CD4-positive, alpha-beta T cell treated with Interleukin-6 for 4 hours (primary cell): ENCODE results near the gene ATP6AP1.

Experiments
- DNase-seq: peaks from one replicate; pipeline ENCODE4 v3.0.0-alpha.2; 2020; ENCODE audit warnings: mixed read lengths

Gene ATP6AP1

GRCh38 chrX:154472685-154473632 is 44.5 kb downstream of the ATP6AP1 start:
- no peak for DNase-seq

GRCh38 chrX:154473683-154474082 is 45.2 kb downstream of the ATP6AP1 start:
- no peak for DNase-seq

- no peak for DNase-seq
Observed at GRCh38 chrX:154476821-154477220, 48.3 kb downstream of the ATP6AP1 start.

- DNase-seq, result no peak
Observed at GRCh38 chrX:154477891-154478477, 49.5 kb downstream of the ATP6AP1 start.

- peak; percentile 94 for DNase-seq
Observed at GRCh38 chrX:154478728-154479622, 50.5 kb downstream of the ATP6AP1 start, which contains the start of gene LAGE3. Gene LAGE3, minus strand, starts transcription at chrX:154479281. Its CDS starts 366 bp downstream, at chrX:154478915.

- DNase-seq, result no peak
Observed at GRCh38 chrX:154481195-154481594, 52.7 kb downstream of the ATP6AP1 start.

GRCh38 chrX:154481911-154482601 is 53.6 kb downstream of the ATP6AP1 start:
- DNase-seq, result no peak

- DNase-seq, result no peak
Observed at GRCh38 chrX:154482786-154483185, 54.3 kb downstream of the ATP6AP1 start.

- DNase-seq, result no peak
Observed at GRCh38 chrX:154483325-154483724, 54.8 kb downstream of the ATP6AP1 start.

GRCh38 chrX:154484255-154485149 is 56.0 kb downstream of the ATP6AP1 start:
- no peak for DNase-seq

- DNase-seq, result no peak
Observed at GRCh38 chrX:154485150-154486051, 56.9 kb downstream of the ATP6AP1 start.

GRCh38 chrX:154486052-154486395 is 57.5 kb downstream of the ATP6AP1 start:
- DNase-seq, result peak; percentile 54
